Measurements from ENCODE around the gene FSTL5. TPM values are rescaled to one million over a fixed set of nuclear protein-coding genes. Genes with fewer than 3 reads are reported as not detected.

FSTL5 gene
- total RNA-seq, 2 experiments from 2014 or later, result not detected

GRCh38 chr4:162116095-162116779 is 47.6 kb downstream of the FSTL5 start:
- no peak for DNase-seq (ENCODE audit: low spot score)
- H3K9me3 ChIP-seq (ENCODE audit: low read length), result no peaks in the 10 kb centered on the region

GRCh38 chr4:162115333-162115732 is 48.5 kb downstream of the FSTL5 start:
- POLR2A ChIA-PET, result no interaction called here

More at GRCh38 chr4:162116095-162116779, 47.6 kb downstream of the FSTL5 start:
- Histone ChIP-seq H3K27ac (ENCODE audit: low read depth, low read length, poor library complexity, severe bottlenecking) (no peak overlapping the region), H3K9me2 (ENCODE audit: insufficient read depth, low read length) (no peaks in the 10 kb centered on the region), H4K20me1 (ENCODE audit: insufficient read depth, low read length) (no peaks in the 10 kb centered on the region), H3K4me1 (ENCODE audit: insufficient read depth, low read length, poor library complexity, severe bottlenecking) (no peaks in the 10 kb centered on the region), H3K4me2 (ENCODE audit: low read length) (no peak overlapping the region), H3K4me3 (ENCODE audit: low read depth, low read length, poor library complexity, severe bottlenecking) (no peak overlapping the region), H3K79me2 (ENCODE audit: insufficient read depth, low read depth, low read length) (no peaks in the 10 kb centered on the region), H2AFZ (ENCODE audit: low read length) (no peak overlapping the region), H3K36me3 (ENCODE audit: insufficient read depth, low read length) (no peaks in the 10 kb centered on the region)
- intact Hi-C loops (cut with micrococcal nuclease; ENCODE audit: unreplicated experiment), result no loop called here
- BruUV-seq (replicated peaks), result no TSS peak
- POLR2A ChIA-PET, result interaction anchor here (0.6 kb wide), 1 partner anchor 120 kb away, joined by 3 read pairs; no protein-coding TSS in a partner anchor
- CTCF ChIA-PET (ENCODE audit: unreplicated experiment), result no interaction called here
- TF ChIP-seq CTCF (conservative IDR thresholded peaks at IDR 0.05; ENCODE audit: low read length), result no peak

More at GRCh38 chr4:162115333-162115732, 48.5 kb downstream of the FSTL5 start:
- Histone ChIP-seq H3K9me2 (ENCODE audit: insufficient read depth, low read length) (no peaks in the 10 kb centered on the region), H3K4me1 (ENCODE audit: insufficient read depth, low read length, poor library complexity, severe bottlenecking) (no peaks in the 10 kb centered on the region), H3K4me2 (ENCODE audit: low read length) (no peak overlapping the region), H3K36me3 (ENCODE audit: insufficient read depth, low read length) (no peaks in the 10 kb centered on the region), H3K9me3 (ENCODE audit: low read length) (no peaks in the 10 kb centered on the region), H2AFZ (ENCODE audit: low read length) (no peak overlapping the region), H3K27ac (ENCODE audit: low read depth, low read length, poor library complexity, severe bottlenecking) (no peak overlapping the region), H3K4me3 (ENCODE audit: low read depth, low read length, poor library complexity, severe bottlenecking) (no peak overlapping the region), H4K20me1 (ENCODE audit: insufficient read depth, low read length) (no peaks in the 10 kb centered on the region), H3K79me2 (ENCODE audit: insufficient read depth, low read depth, low read length) (no peaks in the 10 kb centered on the region)
- no peak for DNase-seq (ENCODE audit: low spot score)
- no peak for TF ChIP-seq CTCF (conservative IDR thresholded peaks at IDR 0.05; ENCODE audit: low read length)
- no peak for TF ChIP-seq EZH2phosphoT487 (IDR thresholded peaks at IDR 0.05; ENCODE audit: borderline replicate concordance, low read depth, low read length)
- CTCF ChIA-PET (ENCODE audit: unreplicated experiment), result no interaction called here
- intact Hi-C loops (cut with micrococcal nuclease; ENCODE audit: unreplicated experiment), result no loop called here
- BruUV-seq (replicated peaks), result no TSS peak

All from OCI-LY7 (cell line).